Endothelial cell of umbilical vein (primary cell): ENCODE data around the gene STK11IP.

Source experiments
- MYC ChIP-seq: IDR thresholded peaks from one replicate; pipeline ENCODE4 v1.6.1; 2011; ENCODE audit warnings: mild to moderate bottlenecking, low read depth, low read length
- TF ChIP-seq, protein P1 (sequence below), 2 donors: IDR thresholded peaks; 1 replicate in 1 of 2; 2 replicates in 1 of 2; pipeline ENCODE4 v1.5.1; 2011; ENCODE audit warnings: low read length in 2 of 2, mild to moderate bottlenecking in 2 of 2, moderate library complexity in 2 of 2, control low read depth in 1 of 2, inconsistent platforms in 1 of 2, low read depth in 1 of 2; ENCODE audit not compliant: insufficient read depth in 1 of 2; ENCODE audit errors: extremely low read depth in 1 of 2

DNA sequence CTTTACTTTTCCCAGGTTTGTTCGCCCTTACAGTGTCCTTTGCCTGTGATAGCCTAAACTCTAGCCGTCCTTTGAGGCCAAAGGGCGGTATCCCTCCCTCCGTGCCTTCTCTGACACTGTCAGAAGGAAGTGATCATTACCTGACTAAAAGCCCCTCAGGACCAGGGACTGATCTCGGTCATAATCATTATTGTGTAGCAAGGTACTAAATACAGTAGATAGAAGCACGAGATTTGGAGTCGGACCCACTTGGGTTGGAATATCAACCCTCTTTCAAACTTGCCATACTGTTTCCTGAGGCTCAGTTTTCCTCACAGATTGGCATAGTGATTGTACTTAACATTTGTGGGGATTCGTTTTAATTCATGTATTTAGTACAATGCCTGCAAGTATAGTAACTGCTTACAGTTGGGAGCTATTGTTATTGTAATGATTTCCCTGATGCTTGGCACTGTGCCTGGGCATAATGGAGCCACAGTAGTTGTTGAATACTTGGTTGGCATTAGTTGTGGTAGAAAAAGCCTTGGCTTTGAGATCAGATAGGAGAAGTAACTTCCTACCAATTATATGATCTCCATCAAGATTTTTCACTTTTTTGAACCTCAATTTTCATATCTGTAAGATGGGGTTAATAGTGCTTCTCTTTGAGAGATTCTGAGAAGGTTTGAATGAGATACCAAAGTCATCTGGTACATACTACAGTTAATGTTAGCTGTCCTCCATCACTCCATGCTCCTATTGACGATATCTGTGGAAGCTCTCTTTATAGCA lies 836 bp downstream of the STK11IP start:
- TF ChIP-seq, protein P1, sequence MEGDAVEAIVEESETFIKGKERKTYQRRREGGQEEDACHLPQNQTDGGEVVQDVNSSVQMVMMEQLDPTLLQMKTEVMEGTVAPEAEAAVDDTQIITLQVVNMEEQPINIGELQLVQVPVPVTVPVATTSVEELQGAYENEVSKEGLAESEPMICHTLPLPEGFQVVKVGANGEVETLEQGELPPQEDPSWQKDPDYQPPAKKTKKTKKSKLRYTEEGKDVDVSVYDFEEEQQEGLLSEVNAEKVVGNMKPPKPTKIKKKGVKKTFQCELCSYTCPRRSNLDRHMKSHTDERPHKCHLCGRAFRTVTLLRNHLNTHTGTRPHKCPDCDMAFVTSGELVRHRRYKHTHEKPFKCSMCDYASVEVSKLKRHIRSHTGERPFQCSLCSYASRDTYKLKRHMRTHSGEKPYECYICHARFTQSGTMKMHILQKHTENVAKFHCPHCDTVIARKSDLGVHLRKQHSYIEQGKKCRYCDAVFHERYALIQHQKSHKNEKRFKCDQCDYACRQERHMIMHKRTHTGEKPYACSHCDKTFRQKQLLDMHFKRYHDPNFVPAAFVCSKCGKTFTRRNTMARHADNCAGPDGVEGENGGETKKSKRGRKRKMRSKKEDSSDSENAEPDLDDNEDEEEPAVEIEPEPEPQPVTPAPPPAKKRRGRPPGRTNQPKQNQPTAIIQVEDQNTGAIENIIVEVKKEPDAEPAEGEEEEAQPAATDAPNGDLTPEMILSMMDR (IDR thresholded peaks at IDR 0.05; ENCODE audit: extremely low read depth in 1 of 2, insufficient read depth in 1 of 2, low read depth in 1 of 2, low read length in 2 of 2) = no peak
- no peak for TF ChIP-seq MYC
